Astrocyte (in vitro differentiated cells and primary cell): Measurements from ENCODE around the gene DEFB132. TPM values are rescaled to one million over a fixed set of nuclear protein-coding genes. Genes with fewer than 3 reads are reported as not detected.
"Not testable (repeated sequence)": the region's sequence is repeated elsewhere in the genome, so short reads cannot be mapped to it uniquely, and the experiment has no call there.

Source experiments
- DNase-seq: peaks from one replicate; pipeline ENCODE4 v3.0.0-alpha.2; 2010; ENCODE audit warnings: low read depth
- FAIRE-seq: peaks from 2 replicates; lab custom pipeline; 2011; peaks lifted over from hg19 to GRCh38; lab: Jason Lieb, UNC
- H2AFZ ChIP-seq: 2 replicates; pipeline ENCODE4 v1.6.0; 2012; ENCODE audit warnings: low read depth, low read length, inconsistent platforms
- H3K27ac ChIP-seq: 2 replicates; pipeline ENCODE4 v1.5.1; 2011; ENCODE audit warnings: low read depth, low read length, inconsistent platforms
- H3K27me3 ChIP-seq: 2 replicates; pipeline ENCODE4 v1.6.0; 2011; ENCODE audit warnings: low read length, inconsistent platforms; ENCODE audit not compliant: insufficient read depth
- H3K36me3 ChIP-seq: 2 replicates; pipeline ENCODE4 v1.5.1; 2011; ENCODE audit warnings: low read length, inconsistent platforms; ENCODE audit not compliant: insufficient read depth
- H3K4me1 ChIP-seq: 2 replicates; pipeline ENCODE4 v1.5.1; 2011; ENCODE audit warnings: low read length, inconsistent platforms; ENCODE audit not compliant: insufficient read depth
- H3K4me2 ChIP-seq: 2 replicates; pipeline ENCODE4 v1.6.0; 2012; ENCODE audit warnings: low read length, inconsistent platforms
- H3K4me3 ChIP-seq: 2 replicates; pipeline ENCODE4 v1.5.1; 2011; ENCODE audit warnings: low read depth, mild to moderate bottlenecking, low read length, inconsistent platforms; ENCODE audit not compliant: insufficient read depth
- H3K79me2 ChIP-seq: 2 replicates; pipeline ENCODE4 v1.6.0; 2012; ENCODE audit warnings: mild to moderate bottlenecking, low read length, inconsistent platforms; ENCODE audit not compliant: insufficient read depth
- H3K9ac ChIP-seq: 2 replicates; pipeline ENCODE4 v1.6.0; 2012; ENCODE audit warnings: mild to moderate bottlenecking, low read length, inconsistent platforms
- H3K9me3 ChIP-seq: 2 replicates; pipeline ENCODE4 v1.5.1; 2012; ENCODE audit warnings: low read depth, mild to moderate bottlenecking, low read length, inconsistent platforms; ENCODE audit not compliant: insufficient read depth
- H4K20me1 ChIP-seq: 2 replicates; pipeline ENCODE4 v1.6.0; 2012; ENCODE audit warnings: low read length, inconsistent platforms; ENCODE audit not compliant: insufficient read depth
- H3K27ac Mint-ChIP-seq: one replicate; pipeline ENCODE4 v1.8.0; 2021; ENCODE audit warnings: mild to moderate bottlenecking, mixed read lengths; ENCODE audit not compliant: unreplicated experiment
- H3K27me3 Mint-ChIP-seq: one replicate; pipeline ENCODE4 v1.8.0; 2021; ENCODE audit warnings: low read depth, mixed read lengths; ENCODE audit not compliant: unreplicated experiment
- H3K36me3 Mint-ChIP-seq: one replicate; pipeline ENCODE4 v1.8.0; 2021; ENCODE audit warnings: low read depth, mixed read lengths; ENCODE audit not compliant: unreplicated experiment
- H3K4me1 Mint-ChIP-seq: one replicate; pipeline ENCODE4 v1.8.0; 2021; ENCODE audit warnings: low read depth, mixed read lengths; ENCODE audit not compliant: unreplicated experiment
- H3K4me3 Mint-ChIP-seq: one replicate; pipeline ENCODE4 v1.8.0; 2021; ENCODE audit warnings: mild to moderate bottlenecking, moderate library complexity, mixed read lengths; ENCODE audit not compliant: unreplicated experiment
- H3K9me3 Mint-ChIP-seq: one replicate; pipeline ENCODE4 v1.8.0; 2021; ENCODE audit warnings: mild to moderate bottlenecking, mixed read lengths; ENCODE audit not compliant: unreplicated experiment
- CTCF ChIP-seq: IDR thresholded peaks from 2 replicates; pipeline ENCODE4 v1.5.1; 2011; ENCODE audit warnings: low read depth, mild to moderate bottlenecking, inconsistent platforms, low read length, moderate library complexity; ENCODE audit not compliant: insufficient read depth
- EZH2 ChIP-seq: IDR thresholded peaks from 2 replicates; pipeline ENCODE4 v1.6.1; 2012; ENCODE audit warnings: mild to moderate bottlenecking, low read length, inconsistent platforms; ENCODE audit not compliant: insufficient read depth
- total RNA-seq: library from RNA; stranded (reverse); gene quantifications from 2 replicates; pipeline ENCODE4 v1.2.1, GENCODE V29; 2021

The DEFB132 gene
- total RNA-seq, 1 donor from 2014 or later = not detected

- TF ChIP-seq EZH2 (no peak), CTCF (no peak)
- FAIRE-seq (no peak), DNase-seq (no peak)
- H2AFZ ChIP-seq = no peak overlapping the region
- H3K36me3 ChIP-seq = no peaks in the 10 kb centered on the region
- no peak overlapping the region for H3K4me3 ChIP-seq
- Mint-ChIP-seq H3K36me3 (no peaks in the 10 kb centered on the region), H3K4me1 (no peaks in the 10 kb centered on the region), H3K9me3 (no peaks in the 10 kb centered on the region), H3K4me3 (no peak overlapping the region), H3K27me3 (peaks cover 43% of the 10 kb centered on the region), H3K27ac (no peak overlapping the region)
- H3K79me2 ChIP-seq = no peaks in the 10 kb centered on the region
- H3K9me3 ChIP-seq = no peaks in the 10 kb centered on the region
- H3K4me1 ChIP-seq = no peaks in the 10 kb centered on the region
- no peak overlapping the region for H3K9ac ChIP-seq
- no peaks in the 10 kb centered on the region for H4K20me1 ChIP-seq
- peaks cover 2% of the 10 kb centered on the region for H3K27me3 ChIP-seq
- H3K4me2 ChIP-seq = no peak overlapping the region
- no peak overlapping the region for H3K27ac ChIP-seq
Observed at GRCh38 chr20:217266-217665, 40.3 kb upstream of the DEFB132 start.

DNA sequence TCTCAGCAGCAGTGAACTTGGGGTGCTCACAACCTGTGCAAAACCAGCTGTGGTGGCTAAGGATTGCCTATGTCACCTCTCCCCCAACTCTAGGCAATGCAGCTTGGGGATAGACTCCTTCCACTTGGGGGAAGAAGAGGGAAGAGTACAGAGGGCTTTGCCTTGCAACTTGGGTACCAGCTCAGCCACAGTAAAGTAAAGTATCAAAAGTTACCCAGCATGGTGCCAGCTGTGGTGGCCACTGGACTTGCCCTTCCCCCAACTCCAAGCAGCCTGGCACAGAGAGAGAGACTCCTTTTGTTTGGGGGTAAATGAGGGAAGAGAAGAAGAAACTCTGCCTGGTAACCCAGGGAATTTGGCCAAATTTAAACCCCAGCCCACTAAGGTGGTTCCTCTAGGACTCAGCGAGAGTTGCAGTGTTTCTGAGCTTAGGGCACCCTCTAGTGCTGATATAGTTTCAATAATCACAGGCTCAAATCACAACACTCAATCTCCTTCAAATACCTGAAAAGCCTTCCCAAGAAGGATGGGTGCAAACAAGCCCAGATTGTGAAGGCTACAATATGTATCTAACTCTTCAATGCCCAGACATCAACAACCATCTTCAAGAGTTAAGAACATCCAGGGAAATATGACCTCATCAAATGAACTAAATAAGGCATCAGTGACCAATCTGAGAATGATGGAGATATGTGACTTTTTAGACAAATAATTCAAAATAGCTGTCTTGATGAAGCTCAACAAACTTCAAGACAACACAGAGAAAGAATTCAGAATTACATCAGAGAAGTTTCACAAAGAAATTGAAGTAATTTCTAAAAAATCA lies 38.0 kb upstream of the DEFB132 start:
- H4K20me1 ChIP-seq = no peaks in the 10 kb centered on the region
- no peaks in the 10 kb centered on the region for H3K36me3 Mint-ChIP-seq
- H3K27me3 Mint-ChIP-seq = peaks cover 52% of the 10 kb centered on the region
- no peak overlapping the region for H3K9ac ChIP-seq
- no peaks in the 10 kb centered on the region for H3K4me1 Mint-ChIP-seq
- no peak overlapping the region for H3K4me3 ChIP-seq
- H3K4me2 ChIP-seq = no peak overlapping the region
- no peaks in the 10 kb centered on the region for H3K9me3 ChIP-seq
- no peak for DNase-seq
- H3K79me2 ChIP-seq = no peaks in the 10 kb centered on the region
- no peak overlapping the region for H2AFZ ChIP-seq
- H3K27me3 ChIP-seq = no peaks in the 10 kb centered on the region
- no peaks in the 10 kb centered on the region for H3K4me1 ChIP-seq
- no peak overlapping the region for H3K4me3 Mint-ChIP-seq
- no peak for TF ChIP-seq CTCF
- TF ChIP-seq EZH2 = no peak
- no peak overlapping the region for H3K27ac Mint-ChIP-seq
- no peak overlapping the region for H3K27ac ChIP-seq
- no peak for FAIRE-seq
- no peaks in the 10 kb centered on the region for H3K36me3 ChIP-seq
- no peaks in the 10 kb centered on the region for H3K9me3 Mint-ChIP-seq

GRCh38 chr20:221258-221830 lies 36.2 kb upstream of the DEFB132 start:
- TF ChIP-seq CTCF (no peak), EZH2 (no peak)
- FAIRE-seq (no peak), DNase-seq (no peak)
- no peaks in the 10 kb centered on the region for H3K36me3 Mint-ChIP-seq
- H3K4me3 Mint-ChIP-seq = no peak overlapping the region
- Histone ChIP-seq H3K27me3 (no peaks in the 10 kb centered on the region), H4K20me1 (no peaks in the 10 kb centered on the region), H3K9ac (no peak overlapping the region), H2AFZ (no peak overlapping the region), H3K4me1 (no peaks in the 10 kb centered on the region), H3K36me3 (no peaks in the 10 kb centered on the region), H3K4me3 (no peak overlapping the region), H3K4me2 (no peak overlapping the region), H3K27ac (no peak overlapping the region), H3K79me2 (no peaks in the 10 kb centered on the region), H3K9me3 (no peaks in the 10 kb centered on the region)
- H3K9me3 Mint-ChIP-seq = peaks cover 3% of the 10 kb centered on the region
- no peaks in the 10 kb centered on the region for H3K4me1 Mint-ChIP-seq
- H3K27ac Mint-ChIP-seq = no peak overlapping the region
- peaks cover 53% of the 10 kb centered on the region for H3K27me3 Mint-ChIP-seq

GRCh38 chr20:225879-226278 lies 31.6 kb upstream of the DEFB132 start:
- not testable (repeated sequence) for H3K4me3 Mint-ChIP-seq, FAIRE-seq

More at GRCh38 chr20:225879-226278, 31.6 kb upstream of the DEFB132 start:
- peaks cover 43% of the 10 kb centered on the region for H3K27me3 Mint-ChIP-seq
- not testable (repeated sequence) for H3K27ac Mint-ChIP-seq, H3K9ac ChIP-seq, H3K27ac ChIP-seq, H3K79me2 ChIP-seq, H3K4me2 ChIP-seq, H3K36me3 ChIP-seq, H2AFZ ChIP-seq, H3K27me3 ChIP-seq, H3K4me1 ChIP-seq, H3K9me3 ChIP-seq, H3K4me3 ChIP-seq, DNase-seq, H3K4me1 Mint-ChIP-seq, H3K9me3 Mint-ChIP-seq, H4K20me1 ChIP-seq, H3K36me3 Mint-ChIP-seq
